Karpas-422 (cell line): ENCODE measurements around the gene SLC22A16. TPM values are rescaled to one million over a fixed set of nuclear protein-coding genes. Genes with fewer than 3 reads are reported as not detected.
"Not testable (repeated sequence)": the region's sequence is repeated elsewhere in the genome, so short reads cannot be mapped to it uniquely, and the experiment has no call there.

Experiments used
- DNase-seq: peaks from one replicate; pipeline ENCODE4 v3.0.0-alpha.2; 2015
- H2AFZ ChIP-seq: fragments of 200-600 bp; sonication (generic); 2 replicates; pipeline ENCODE4 v1.6.1; 2014; ENCODE audit warnings: antibody characterized with exemption, low read length, mixed read lengths
- H3K27ac ChIP-seq: fragments of 200-600 bp; sonication (generic); 2 replicates; pipeline ENCODE4 v1.5.1; 2014; ENCODE audit warnings: mild to moderate bottlenecking, low read length, moderate library complexity
- H3K27me3 ChIP-seq: fragments of 200-600 bp; sonication (generic); 2 replicates; pipeline ENCODE4 v1.6.1; 2014; ENCODE audit warnings: low read length, mixed read lengths
- H3K36me3 ChIP-seq: fragments of 200-600 bp; sonication (generic); 2 replicates; pipeline ENCODE4 v1.6.1; 2014; ENCODE audit warnings: low read length, mixed read lengths; ENCODE audit not compliant: insufficient read depth
- H3K4me1 ChIP-seq: fragments of 200-600 bp; sonication (generic); 2 replicates; pipeline ENCODE4 v1.6.1; 2014; ENCODE audit warnings: mild to moderate bottlenecking, low read length, mixed read lengths
- H3K4me2 ChIP-seq: fragments of 200-600 bp; sonication (generic); 2 replicates; pipeline ENCODE4 v1.6.1; 2014; ENCODE audit warnings: low read length, low read depth, mild to moderate bottlenecking; ENCODE audit not compliant: poor library complexity, severe bottlenecking
- H3K4me3 ChIP-seq: fragments of 200-600 bp; sonication (generic); 2 replicates; pipeline ENCODE4 v1.5.1; 2014; ENCODE audit warnings: mild to moderate bottlenecking, antibody characterized with exemption, low read length, mixed read lengths
- H3K79me2 ChIP-seq: fragments of 200-600 bp; sonication (generic); 2 replicates; pipeline ENCODE4 v1.6.1; 2014; ENCODE audit warnings: mild to moderate bottlenecking, low read length, mixed read lengths
- H3K9ac ChIP-seq: fragments of 200-600 bp; sonication (generic); 2 replicates; pipeline ENCODE4 v1.6.0; 2014; ENCODE audit warnings: low read length
- H3K9me2 ChIP-seq: fragments of 200-600 bp; sonication (generic), shearing (Covaris generic); replicated peaks from 2 replicates; pipeline ENCODE4 v1.6.0; 2014; ENCODE audit warnings: mild to moderate bottlenecking, low read length, moderate library complexity; ENCODE audit not compliant: insufficient read depth
- H3K9me3 ChIP-seq: fragments of 300-700, 200-600 bp; sonication (generic); 2 replicates; pipeline ENCODE4 v1.6.1; 2014; ENCODE audit warnings: low read length, mixed read lengths
- H4K20me1 ChIP-seq: fragments of 200-600 bp; sonication (generic); 2 replicates; pipeline ENCODE4 v1.6.1; 2014; ENCODE audit warnings: mild to moderate bottlenecking, antibody characterized with exemption, low read length, low read depth; ENCODE audit not compliant: insufficient read depth
- total RNA-seq: library from RNA; depleted of rRNA; stranded (reverse); fragments of >200 nt; shearing (Covaris generic); gene quantifications from 2 replicates; pipeline ENCODE4 v1.2.3, GENCODE V29; 2014; ENCODE audit warnings: low replicate concordance

SLC22A16 gene
- total RNA-seq, 1 experiment from 2014 or later: not detected

GRCh38 chr6:110495949-110496348, 19.5 kb upstream of the SLC22A16 start:
- no peak for DNase-seq
- Histone ChIP-seq H3K9ac (no peak overlapping the region), H3K4me3 (no peak overlapping the region), H3K79me2 (no peaks in the 10 kb centered on the region), H3K4me1 (peaks cover 2% of the 10 kb centered on the region; the same call in 1 of the 2 replicates), H3K9me2 (no peaks in the 10 kb centered on the region), H3K27me3 (no peaks in the 10 kb centered on the region), H3K27ac (no peak overlapping the region), H3K4me2 (no peak overlapping the region), H4K20me1 (no peaks in the 10 kb centered on the region), H3K36me3 (no peaks in the 10 kb centered on the region), H3K9me3 (no peaks in the 10 kb centered on the region), H2AFZ (no peak overlapping the region)

- peaks cover 2% of the 10 kb centered on the region; the same call in 1 of the 2 replicates for H3K4me1 ChIP-seq
Measured at GRCh38 chr6:110493253-110493800, 16.9 kb upstream of the SLC22A16 start.

GRCh38 chr6:110492584-110492983, 16.2 kb upstream of the SLC22A16 start:
- Histone ChIP-seq H2AFZ (no peak overlapping the region), H3K79me2 (no peaks in the 10 kb centered on the region), H3K36me3 (no peaks in the 10 kb centered on the region), H3K27ac (no peak overlapping the region), H3K4me3 (no peak overlapping the region), H4K20me1 (no peaks in the 10 kb centered on the region), H3K4me2 (no peak overlapping the region), H3K4me1 (peaks cover 1% of the 10 kb centered on the region; the same call in 1 of the 2 replicates), H3K27me3 (no peaks in the 10 kb centered on the region), H3K9me2 (no peaks in the 10 kb centered on the region), H3K9ac (no peak overlapping the region), H3K9me3 (no peaks in the 10 kb centered on the region)
- no peak for DNase-seq

More at GRCh38 chr6:110493253-110493800, 16.9 kb upstream of the SLC22A16 start:
- H3K79me2 ChIP-seq: no peaks in the 10 kb centered on the region
- H4K20me1 ChIP-seq: no peaks in the 10 kb centered on the region
- no peaks in the 10 kb centered on the region for H3K9me2 ChIP-seq
- no peak overlapping the region for H3K9ac ChIP-seq
- H2AFZ ChIP-seq: no peak overlapping the region
- no peaks in the 10 kb centered on the region for H3K36me3 ChIP-seq
- no peak for DNase-seq
- no peaks in the 10 kb centered on the region for H3K9me3 ChIP-seq
- H3K27me3 ChIP-seq: no peaks in the 10 kb centered on the region
- H3K4me2 ChIP-seq: no peak overlapping the region
- no peak overlapping the region for H3K27ac ChIP-seq
- no peak overlapping the region for H3K4me3 ChIP-seq

GRCh38 chr6:110491644-110492317, 15.4 kb upstream of the SLC22A16 start:
- Histone ChIP-seq H3K27ac (no peak overlapping the region), H2AFZ (no peak overlapping the region), H3K9me3 (no peaks in the 10 kb centered on the region), H3K27me3 (no peaks in the 10 kb centered on the region), H3K9me2 (no peaks in the 10 kb centered on the region), H3K79me2 (no peaks in the 10 kb centered on the region), H4K20me1 (no peaks in the 10 kb centered on the region), H3K4me1 (no peaks in the 10 kb centered on the region), H3K4me2 (no peak overlapping the region), H3K36me3 (no peaks in the 10 kb centered on the region), H3K9ac (no peak overlapping the region), H3K4me3 (no peak overlapping the region)
- no peak for DNase-seq

DNA sequence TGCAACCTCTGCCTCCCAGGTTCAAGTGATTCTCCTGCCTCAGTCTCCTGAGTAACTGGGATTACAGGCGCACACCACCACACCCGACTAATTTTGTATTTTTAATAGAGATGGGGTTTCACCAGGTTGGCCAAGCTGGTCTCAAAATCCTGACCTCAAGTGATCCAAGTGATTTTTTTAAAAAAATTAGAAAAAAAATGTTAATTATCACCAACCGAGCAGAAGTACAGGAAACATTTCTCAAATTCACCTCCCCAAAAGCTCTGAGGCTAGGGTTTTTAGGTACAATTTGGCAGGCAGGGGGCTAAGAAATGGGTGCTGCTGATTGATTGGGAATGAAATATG, 14.9 kb upstream of the SLC22A16 start:
- H2AFZ ChIP-seq: no peak overlapping the region
- H3K4me3 ChIP-seq: no peak overlapping the region
- H3K4me2 ChIP-seq: no peak overlapping the region
- H3K9me3 ChIP-seq: no peaks in the 10 kb centered on the region
- H3K9me2 ChIP-seq: no peaks in the 10 kb centered on the region
- H3K9ac ChIP-seq: no peak overlapping the region
- no peaks in the 10 kb centered on the region for H3K79me2 ChIP-seq
- H3K27ac ChIP-seq: no peak overlapping the region
- H3K27me3 ChIP-seq: no peaks in the 10 kb centered on the region
- no peaks in the 10 kb centered on the region for H3K4me1 ChIP-seq
- H4K20me1 ChIP-seq: no peaks in the 10 kb centered on the region
- no peak for DNase-seq
- H3K36me3 ChIP-seq: no peaks in the 10 kb centered on the region

DNA sequence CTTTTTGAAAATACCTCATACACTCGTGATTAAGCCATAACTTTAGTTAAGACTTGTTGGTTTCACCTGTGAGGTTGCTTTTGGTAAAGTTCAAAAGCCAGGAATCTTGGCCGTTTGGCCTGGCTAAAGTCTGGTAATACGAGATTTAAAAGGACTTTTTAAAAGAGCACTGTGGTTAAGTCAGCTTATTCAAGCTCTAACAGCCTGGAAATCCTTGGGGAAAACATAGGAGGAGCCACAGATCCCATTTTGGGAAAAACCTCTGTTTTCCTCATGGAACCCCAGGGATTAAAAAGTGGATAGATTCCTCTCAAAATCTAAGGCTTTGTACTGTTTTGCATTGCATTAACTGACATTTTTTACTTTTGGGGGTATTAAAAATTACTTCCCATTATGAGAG, 13.7 kb upstream of the SLC22A16 start:
- Histone ChIP-seq H3K9ac (no peak overlapping the region), H3K27me3 (no peaks in the 10 kb centered on the region), H3K9me3 (no peaks in the 10 kb centered on the region), H3K27ac (no peak overlapping the region), H3K4me1 (no peaks in the 10 kb centered on the region), H3K4me2 (no peak overlapping the region), H3K4me3 (no peak overlapping the region), H3K36me3 (no peaks in the 10 kb centered on the region), H4K20me1 (no peaks in the 10 kb centered on the region), H2AFZ (no peak overlapping the region), H3K79me2 (no peaks in the 10 kb centered on the region), H3K9me2 (no peaks in the 10 kb centered on the region)
- DNase-seq: no peak

DNA sequence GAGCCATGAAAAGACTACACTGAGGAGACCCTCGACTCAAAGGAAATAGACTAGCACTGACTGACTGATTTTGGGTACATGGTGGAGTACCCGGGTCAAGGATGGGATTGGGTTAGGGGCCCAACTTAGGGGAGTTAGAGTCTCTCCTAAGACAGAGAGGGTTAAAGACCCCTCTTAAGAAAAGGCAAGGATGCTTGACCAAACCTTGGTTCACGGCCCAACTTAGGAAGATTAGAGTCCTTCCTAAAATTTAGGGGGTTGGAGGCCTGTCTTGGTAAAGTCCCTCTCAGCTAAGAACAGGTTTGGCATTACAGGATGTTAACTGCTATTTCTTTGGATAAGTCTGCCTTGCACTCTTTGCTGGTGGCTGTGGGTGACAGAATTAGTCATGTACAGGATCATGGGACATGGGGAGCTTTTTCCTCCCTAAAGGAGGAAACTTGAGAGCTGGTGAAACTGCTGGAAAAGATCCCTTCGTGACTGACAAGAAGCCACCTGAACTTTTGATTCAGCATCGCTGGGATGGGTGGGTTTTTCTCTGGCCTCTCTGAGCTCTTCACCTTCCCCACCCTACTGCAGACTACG, 12.3 kb upstream of the SLC22A16 start:
- Histone ChIP-seq H3K4me2 (no peak overlapping the region), H3K36me3 (no peaks in the 10 kb centered on the region), H4K20me1 (no peaks in the 10 kb centered on the region), H3K9me3 (no peaks in the 10 kb centered on the region), H3K4me1 (no peaks in the 10 kb centered on the region), H2AFZ (no peak overlapping the region), H3K9ac (no peak overlapping the region), H3K4me3 (no peak overlapping the region), H3K27me3 (no peaks in the 10 kb centered on the region), H3K79me2 (no peaks in the 10 kb centered on the region), H3K9me2 (no peaks in the 10 kb centered on the region), H3K27ac (no peak overlapping the region)
- no peak for DNase-seq

- H3K9me2 ChIP-seq, H3K9ac ChIP-seq, H3K27ac ChIP-seq, H3K79me2 ChIP-seq, H4K20me1 ChIP-seq, H3K4me3 ChIP-seq, H3K4me1 ChIP-seq, H3K27me3 ChIP-seq, DNase-seq, H3K36me3 ChIP-seq, H2AFZ ChIP-seq, H3K9me3 ChIP-seq, H3K4me2 ChIP-seq: not testable (repeated sequence)
Measured at GRCh38 chr6:110487968-110488381, 11.6 kb upstream of the SLC22A16 start.
